ENCODE measurements around the gene CAMKK2. TPM values are rescaled to one million over a fixed set of nuclear protein-coding genes. Genes with fewer than 3 reads are reported as not detected.

CAMKK2 gene
- total RNA-seq, 2 experiments from 2014 or later, result 21.1 to 27.6 TPM

- Histone ChIP-seq H3K9me2 (ENCODE audit: insufficient read depth, low read length) (no peaks in the 10 kb centered on the region), H3K79me2 (ENCODE audit: insufficient read depth, low read depth, low read length) (peaks cover 28% of the 10 kb centered on the region), H3K27ac (ENCODE audit: low read depth, low read length, poor library complexity, severe bottlenecking) (no peak overlapping the region), H3K4me3 (ENCODE audit: low read depth, low read length, poor library complexity, severe bottlenecking) (no peak overlapping the region), H3K4me2 (ENCODE audit: low read length) (no peak overlapping the region), H3K4me1 (ENCODE audit: insufficient read depth, low read length, poor library complexity, severe bottlenecking) (no peaks in the 10 kb centered on the region), H2AFZ (ENCODE audit: low read length) (no peak overlapping the region), H3K9me3 (ENCODE audit: low read length) (no peaks in the 10 kb centered on the region), H4K20me1 (ENCODE audit: insufficient read depth, low read length) (peaks cover 5% of the 10 kb centered on the region; the same call in 1 of the 2 replicates), H3K36me3 (ENCODE audit: insufficient read depth, low read length) (peaks cover 96% of the 10 kb centered on the region)
- BruUV-seq (replicated peaks), result no TSS peak
- no peak for TF ChIP-seq EZH2phosphoT487 (IDR thresholded peaks at IDR 0.05; ENCODE audit: borderline replicate concordance, low read depth, low read length)
- TF ChIP-seq CTCF (conservative IDR thresholded peaks at IDR 0.05; ENCODE audit: low read length), result no peak
- ChIA-PET POLR2A (interaction anchor here (0.6 to 0.7 kb wide), 3 partner anchors 14 to 908 kb away, joined by 3 read pairs; partner anchors contain the start of gene P2RX7), CTCF (ENCODE audit: unreplicated experiment) (no interaction called here)
- no peak for DNase-seq (ENCODE audit: low spot score)
- intact Hi-C loops (cut with micrococcal nuclease; ENCODE audit: unreplicated experiment), result no loop called here
These were observed 48.0 kb upstream of the CAMKK2 start for GRCh38 chr12:121344506-121344905.

- H3K4me3 ChIP-seq (ENCODE audit: low read depth, low read length, poor library complexity, severe bottlenecking), result no peak overlapping the region
- peaks cover 96% of the 10 kb centered on the region for H3K36me3 ChIP-seq (ENCODE audit: insufficient read depth, low read length)
- no peak overlapping the region for H2AFZ ChIP-seq (ENCODE audit: low read length)
- no peak overlapping the region for H3K4me2 ChIP-seq (ENCODE audit: low read length)
- no TSS peak for BruUV-seq (replicated peaks)
- no peaks in the 10 kb centered on the region for H3K9me3 ChIP-seq (ENCODE audit: low read length)
- H3K27ac ChIP-seq (ENCODE audit: low read depth, low read length, poor library complexity, severe bottlenecking), result no peak overlapping the region
- no peaks in the 10 kb centered on the region for H3K79me2 ChIP-seq (ENCODE audit: insufficient read depth, low read depth, low read length)
- no peak for DNase-seq (ENCODE audit: low spot score)
- H3K9me2 ChIP-seq (ENCODE audit: insufficient read depth, low read length), result no peaks in the 10 kb centered on the region
- no peaks in the 10 kb centered on the region for H3K4me1 ChIP-seq (ENCODE audit: insufficient read depth, low read length, poor library complexity, severe bottlenecking)
- H4K20me1 ChIP-seq (ENCODE audit: insufficient read depth, low read length), result no peaks in the 10 kb centered on the region
- ChIA-PET CTCF (ENCODE audit: unreplicated experiment) (no interaction called here), POLR2A (interaction anchor here (1.0 kb wide), 2 partner anchors 17 to 65 kb away, joined by 3 to 4 read pairs; no protein-coding TSS in a partner anchor)
- TF ChIP-seq CTCF (conservative IDR thresholded peaks at IDR 0.05; ENCODE audit: low read length) (no peak), EZH2phosphoT487 (IDR thresholded peaks at IDR 0.05; ENCODE audit: borderline replicate concordance, low read depth, low read length) (no peak)
- intact Hi-C loops (cut with micrococcal nuclease; ENCODE audit: unreplicated experiment), result no loop called here
These were observed 40.9 kb upstream of the CAMKK2 start for GRCh38 chr12:121337416-121337815.

GRCh38 chr12:121334513-121335343, 38.2 kb upstream of the CAMKK2 start:
- Histone ChIP-seq H4K20me1 (ENCODE audit: insufficient read depth, low read length) (no peaks in the 10 kb centered on the region), H3K9me2 (ENCODE audit: insufficient read depth, low read length) (no peaks in the 10 kb centered on the region), H2AFZ (ENCODE audit: low read length) (no peak overlapping the region), H3K36me3 (ENCODE audit: insufficient read depth, low read length) (peaks cover 96% of the 10 kb centered on the region), H3K4me3 (ENCODE audit: low read depth, low read length, poor library complexity, severe bottlenecking) (no peak overlapping the region), H3K9me3 (ENCODE audit: low read length) (no peaks in the 10 kb centered on the region), H3K27ac (ENCODE audit: low read depth, low read length, poor library complexity, severe bottlenecking) (no peak overlapping the region), H3K79me2 (ENCODE audit: insufficient read depth, low read depth, low read length) (no peaks in the 10 kb centered on the region), H3K4me2 (ENCODE audit: low read length) (no peak overlapping the region), H3K4me1 (ENCODE audit: insufficient read depth, low read length, poor library complexity, severe bottlenecking) (no peaks in the 10 kb centered on the region)
- ChIA-PET POLR2A (interaction anchor here (0.6 to 1.2 kb wide), 3 partner anchors 9 to 309 kb away, joined by 3 to 5 read pairs (median 4); no protein-coding TSS in a partner anchor), CTCF (ENCODE audit: unreplicated experiment) (no interaction called here)
- DNase-seq (ENCODE audit: low spot score), result peak; percentile 76
- intact Hi-C loops (cut with micrococcal nuclease; ENCODE audit: unreplicated experiment), result loop anchor here (1.0 kb wide), 1 partner anchor 109 kb away; no protein-coding TSS in a partner anchor
- TF ChIP-seq CTCF (conservative IDR thresholded peaks at IDR 0.05; ENCODE audit: low read length) (peak; percentile 97), EZH2phosphoT487 (IDR thresholded peaks at IDR 0.05; ENCODE audit: borderline replicate concordance, low read depth, low read length) (no peak)
- BruUV-seq (replicated peaks), result no TSS peak
